ENCODE data around the gene EML3. TPM values are rescaled to one million over a fixed set of nuclear protein-coding genes. Genes with fewer than 3 reads are reported as not detected.

Gene EML3
- total and polyA plus RNA-seq, 4 donors, result 10.5 to 46.3 (median 30.3) TPM

GRCh38 chr11:62600367-62601121, 12.0 kb downstream of the EML3 start:
- Histone ChIP-seq H3K4me3 (ENCODE audit: low read depth, low read length) (peak overlapping the region; percentile 70), H3K36me3 (ENCODE audit: control insufficient read depth, insufficient read depth, low read length) (peaks cover 42% of the 10 kb centered on the region), H3K27me3 (ENCODE audit: control insufficient read depth, insufficient read depth, low read length) (no peaks in the 10 kb centered on the region), H3K27ac (ENCODE audit: low read depth, low read length) (peak overlapping the region; percentile 91), H3K4me1 (ENCODE audit: control insufficient read depth, insufficient read depth, low read length) (peaks cover 28% of the 10 kb centered on the region), H3K9me3 (ENCODE audit: control insufficient read depth, insufficient read depth, low read length) (no peaks in the 10 kb centered on the region)
- no peak for DNase-seq (ENCODE audit: low read depth in 4 of 6, low spot score in 6 of 6)
- under 1% methylated on average over 22 of the region's 26 CpGs for WGBS (ENCODE audit: insufficient coverage)

- DNase-seq (ENCODE audit: low read depth in 4 of 6, low spot score in 6 of 6), result no peak
- peak overlapping the region; percentile 70 for H3K4me3 ChIP-seq (ENCODE audit: low read depth, low read length)
- peaks cover 28% of the 10 kb centered on the region for H3K4me1 ChIP-seq (ENCODE audit: control insufficient read depth, insufficient read depth, low read length)
- peaks cover 45% of the 10 kb centered on the region for H3K36me3 ChIP-seq (ENCODE audit: control insufficient read depth, insufficient read depth, low read length)
- no peaks in the 10 kb centered on the region for H3K9me3 ChIP-seq (ENCODE audit: control insufficient read depth, insufficient read depth, low read length)
- no peaks in the 10 kb centered on the region for H3K27me3 ChIP-seq (ENCODE audit: control insufficient read depth, insufficient read depth, low read length)
- 88% methylated on average over 2 of the region's 5 CpGs for WGBS (ENCODE audit: insufficient coverage)
- H3K27ac ChIP-seq (ENCODE audit: low read depth, low read length), result peak overlapping the region; percentile 41
These were observed 12.7 kb downstream of the EML3 start for GRCh38 chr11:62599901-62600300.

GRCh38 chr11:62599069-62599696, 13.4 kb downstream of the EML3 start:
- peak overlapping the region; percentile 41 for H3K27ac ChIP-seq (ENCODE audit: low read depth, low read length)
- H3K36me3 ChIP-seq (ENCODE audit: control insufficient read depth, insufficient read depth, low read length), result peaks cover 48% of the 10 kb centered on the region
- 72% methylated on average over 3 of the region's 7 CpGs for WGBS (ENCODE audit: insufficient coverage)
- H3K4me1 ChIP-seq (ENCODE audit: control insufficient read depth, insufficient read depth, low read length), result peaks cover 29% of the 10 kb centered on the region
- no peaks in the 10 kb centered on the region for H3K9me3 ChIP-seq (ENCODE audit: control insufficient read depth, insufficient read depth, low read length)
- H3K4me3 ChIP-seq (ENCODE audit: low read depth, low read length), result peak overlapping the region; percentile 70
- no peaks in the 10 kb centered on the region for H3K27me3 ChIP-seq (ENCODE audit: control insufficient read depth, insufficient read depth, low read length)
- peak in 3 of 6 donors; percentile 70 to 96 (median 93) for DNase-seq (ENCODE audit: low read depth in 4 of 6, low spot score in 6 of 6)

DNA sequence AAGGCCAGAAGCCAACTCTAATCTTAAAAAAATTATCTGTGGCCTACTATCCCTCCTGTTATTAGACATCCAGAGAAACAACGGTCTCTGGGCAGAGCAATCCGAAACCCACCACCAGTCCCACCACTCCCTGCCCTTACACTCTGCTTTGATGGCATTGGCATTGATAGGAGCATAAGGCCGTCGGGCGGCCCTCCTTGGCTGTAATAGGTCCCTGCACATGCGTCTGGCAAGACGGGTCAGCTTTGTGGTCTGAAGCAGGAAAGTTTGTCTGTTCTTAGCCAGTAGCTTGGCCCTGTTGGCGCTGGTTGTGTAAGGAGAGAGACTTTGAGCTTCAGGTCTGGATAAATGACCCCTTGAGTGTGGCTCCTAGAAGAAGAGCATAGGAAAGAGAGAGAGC, 17.5 kb downstream of the EML3 start:
- peaks cover 60% of the 10 kb centered on the region for H3K36me3 ChIP-seq (ENCODE audit: control insufficient read depth, insufficient read depth, low read length)
- H3K4me3 ChIP-seq (ENCODE audit: low read depth, low read length), result no peak overlapping the region
- DNase-seq (ENCODE audit: low read depth in 4 of 6, low spot score in 6 of 6), result no peak
- no peaks in the 10 kb centered on the region for H3K9me3 ChIP-seq (ENCODE audit: control insufficient read depth, insufficient read depth, low read length)
- WGBS (ENCODE audit: insufficient coverage), result 90% methylated on average over 7 of the region's 8 CpGs
- no peaks in the 10 kb centered on the region for H3K27me3 ChIP-seq (ENCODE audit: control insufficient read depth, insufficient read depth, low read length)
- H3K27ac ChIP-seq (ENCODE audit: low read depth, low read length), result no peak overlapping the region
- H3K4me1 ChIP-seq (ENCODE audit: control insufficient read depth, insufficient read depth, low read length), result peaks cover 45% of the 10 kb centered on the region

- 71% methylated on average over 9 of the region's 13 CpGs for WGBS (ENCODE audit: insufficient coverage)
- Histone ChIP-seq H3K9me3 (ENCODE audit: control insufficient read depth, insufficient read depth, low read length) (no peaks in the 10 kb centered on the region), H3K27me3 (ENCODE audit: control insufficient read depth, insufficient read depth, low read length) (no peaks in the 10 kb centered on the region), H3K36me3 (ENCODE audit: control insufficient read depth, insufficient read depth, low read length) (peaks cover 58% of the 10 kb centered on the region), H3K4me1 (ENCODE audit: control insufficient read depth, insufficient read depth, low read length) (peaks cover 33% of the 10 kb centered on the region), H3K27ac (ENCODE audit: low read depth, low read length) (peak overlapping the region; percentile 11), H3K4me3 (ENCODE audit: low read depth, low read length) (no peak overlapping the region)
- peak in 2 of 6 donors; percentile 64 to 83 for DNase-seq (ENCODE audit: low read depth in 4 of 6, low spot score in 6 of 6)
These were observed 19.0 kb downstream of the EML3 start for GRCh38 chr11:62593434-62594044.

DNA sequence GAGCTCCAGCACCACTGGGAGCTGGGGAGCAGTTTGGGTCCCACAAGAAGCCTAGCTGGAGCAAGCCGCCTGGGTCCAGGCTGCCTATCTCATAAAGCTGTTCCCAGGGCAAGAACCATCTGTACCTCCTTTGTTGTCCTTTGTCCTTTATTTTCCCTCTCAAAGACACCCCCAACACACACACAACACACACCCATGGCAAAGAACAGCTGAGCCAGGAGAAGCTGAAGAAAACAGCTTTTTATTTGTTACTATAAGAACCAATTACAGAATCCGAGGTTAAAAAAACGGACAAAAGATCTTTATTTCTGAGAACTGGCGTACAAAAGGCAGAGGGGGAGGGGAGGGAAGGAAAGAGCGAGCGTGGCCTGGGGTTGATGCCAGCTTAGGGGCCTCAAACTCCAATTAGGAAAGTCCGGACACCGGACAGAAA, 19.6 kb downstream of the EML3 start:
- H3K27me3 ChIP-seq (ENCODE audit: control insufficient read depth, insufficient read depth, low read length), result no peaks in the 10 kb centered on the region
- H3K9me3 ChIP-seq (ENCODE audit: control insufficient read depth, insufficient read depth, low read length), result no peaks in the 10 kb centered on the region
- H3K27ac ChIP-seq (ENCODE audit: low read depth, low read length), result peak overlapping the region; percentile 98
- peak in 2 of 6 donors; percentile 4 to 60 for DNase-seq (ENCODE audit: low read depth in 4 of 6, low spot score in 6 of 6)
- H3K4me1 ChIP-seq (ENCODE audit: control insufficient read depth, insufficient read depth, low read length), result peaks cover 33% of the 10 kb centered on the region
- H3K36me3 ChIP-seq (ENCODE audit: control insufficient read depth, insufficient read depth, low read length), result peaks cover 59% of the 10 kb centered on the region
- no peak overlapping the region for H3K4me3 ChIP-seq (ENCODE audit: low read depth, low read length)
- WGBS (ENCODE audit: insufficient coverage), result 42% methylated on average over 5 of the region's 8 CpGs

GRCh38 chr11:62592146-62592815, 20.3 kb downstream of the EML3 start:
- Histone ChIP-seq H3K36me3 (ENCODE audit: control insufficient read depth, insufficient read depth, low read length) (peaks cover 54% of the 10 kb centered on the region), H3K9me3 (ENCODE audit: control insufficient read depth, insufficient read depth, low read length) (no peaks in the 10 kb centered on the region), H3K4me1 (ENCODE audit: control insufficient read depth, insufficient read depth, low read length) (peaks cover 33% of the 10 kb centered on the region), H3K27ac (ENCODE audit: low read depth, low read length) (peak overlapping the region; percentile 98), H3K4me3 (ENCODE audit: low read depth, low read length) (peak overlapping the region; percentile 97), H3K27me3 (ENCODE audit: control insufficient read depth, insufficient read depth, low read length) (no peaks in the 10 kb centered on the region)
- WGBS (ENCODE audit: insufficient coverage), result 4% methylated on average over 14 of the region's 17 CpGs
- no peak for DNase-seq (ENCODE audit: low read depth in 4 of 6, low spot score in 6 of 6)

GRCh38 chr11:62591448-62592145, 21.0 kb downstream of the EML3 start, which contains the start of gene TUT1:
TSS of gene TUT1 (minus strand) at chr11:62591523. CDS start at chr11:62591485, 38 bp downstream.
- peak; percentile 97 to 100 (median 99) for DNase-seq (ENCODE audit: low read depth in 4 of 6, low spot score in 6 of 6)
- Histone ChIP-seq H3K9me3 (ENCODE audit: control insufficient read depth, insufficient read depth, low read length) (no peaks in the 10 kb centered on the region), H3K36me3 (ENCODE audit: control insufficient read depth, insufficient read depth, low read length) (peaks cover 54% of the 10 kb centered on the region), H3K27me3 (ENCODE audit: control insufficient read depth, insufficient read depth, low read length) (no peaks in the 10 kb centered on the region), H3K4me1 (ENCODE audit: control insufficient read depth, insufficient read depth, low read length) (peaks cover 33% of the 10 kb centered on the region), H3K27ac (ENCODE audit: low read depth, low read length) (peak within 1 kb of the TSS; percentile 98), H3K4me3 (ENCODE audit: low read depth, low read length) (peak within 1 kb of the TSS; percentile 97)
- under 1% methylated on average over 58 of the region's 58 CpGs for WGBS (ENCODE audit: insufficient coverage)

Measured in spinal cord (tissue), 10 donors.